ENCODE measurements around the gene VSIR. TPM values are rescaled to one million over a fixed set of nuclear protein-coding genes. Genes with fewer than 3 reads are reported as not detected.

The VSIR gene
- polyA plus RNA-seq, 1 of the 3 experiments (the other 2 are of a cell fraction) = 11.3 TPM

- 97% methylated on average over 3 of the region's 9 CpGs for WGBS (ENCODE audit: low lambda C conversion rate)
- H3K79me2 ChIP-seq (ENCODE audit: insufficient read depth) = no peaks in the 10 kb centered on the region
- peaks cover 49 to 98% of the 10 kb centered on the region in 2 experiments for H3K36me3 ChIP-seq (replicated peaks in 1 of 2; ENCODE audit: control insufficient read depth in 1 of 2, insufficient read depth in 2 of 2, low read length in 1 of 2)
- no peak overlapping the region for H2AFZ ChIP-seq (ENCODE audit: low read depth)
- CTCF ChIA-PET = interaction anchor here (0.8 to 1.4 kb wide), 3 partner anchors 73 to 134 kb away, joined by 3 to 6 read pairs (median 3); no protein-coding TSS in a partner anchor
- H3K9me2 ChIP-seq = no peaks in the 10 kb centered on the region
- no peak for DNase-seq
- peaks cover 2% of the 10 kb centered on the region; the same call in 1 of the 2 replicates for H4K20me1 ChIP-seq (ENCODE audit: insufficient read depth)
- no peaks in the 10 kb centered on the region for H3K9me3 ChIP-seq
- no peak overlapping the region for H3K4me2 ChIP-seq
- H3K27ac ChIP-seq (ENCODE audit: low read depth in 2 of 2, low read length in 1 of 2) = no peak overlapping the region
- H3K4me3 ChIP-seq (ENCODE audit: low read depth in 2 of 2, low read length in 1 of 2) = no peak overlapping the region
- no peaks in the 10 kb centered on the region; a peak in 1 of 4 replicates for H3K4me1 ChIP-seq (ENCODE audit: control insufficient read depth in 1 of 2, insufficient read depth in 2 of 2, low read depth in 1 of 2, low read length in 1 of 2)
- no peak overlapping the region for H3K9ac ChIP-seq
- no peak for TF ChIP-seq RCOR1 (IDR thresholded peaks at IDR 0.05; ENCODE audit: low read length)
- TF ChIP-seq FOSL2 (IDR thresholded peaks at IDR 0.05; ENCODE audit: borderline replicate concordance, low read depth) = no peak
- no peak for TF ChIP-seq FOXM1 (IDR thresholded peaks at IDR 0.05; ENCODE audit: low read depth)
- no peak for TF ChIP-seq CTCF (IDR thresholded peaks at IDR 0.05)
- H3F3A ChIP-seq (replicated peaks; ENCODE audit: insufficient read depth) = no peaks in the 10 kb centered on the region
- POLR2A ChIA-PET = no interaction called here
- H3K27me3 ChIP-seq (ENCODE audit: insufficient read depth) = no peaks in the 10 kb centered on the region
These were observed 48.8 kb upstream of the VSIR start for GRCh38 chr10:71821909-71822763.

GRCh38 chr10:71820966-71821365, 47.6 kb upstream of the VSIR start:
- H3K9me3 ChIP-seq = no peaks in the 10 kb centered on the region
- H3K79me2 ChIP-seq (ENCODE audit: insufficient read depth) = no peaks in the 10 kb centered on the region
- no peaks in the 10 kb centered on the region for H3K27me3 ChIP-seq (ENCODE audit: insufficient read depth)
- H3F3A ChIP-seq (replicated peaks; ENCODE audit: insufficient read depth) = no peaks in the 10 kb centered on the region
- H3K4me2 ChIP-seq = no peak overlapping the region
- ChIA-PET CTCF (interaction anchor here (5.7 kb wide), 1 partner anchor 76 kb away, joined by 40 read pairs; no protein-coding TSS in a partner anchor), POLR2A (interaction anchor here (0.6 kb wide), 1 partner anchor 14 kb away, joined by 6 read pairs; no protein-coding TSS in a partner anchor)
- no peaks in the 10 kb centered on the region; a peak in 1 of 4 replicates for H3K4me1 ChIP-seq (ENCODE audit: control insufficient read depth in 1 of 2, insufficient read depth in 2 of 2, low read depth in 1 of 2, low read length in 1 of 2)
- H2AFZ ChIP-seq (ENCODE audit: low read depth) = no peak overlapping the region
- H3K4me3 ChIP-seq (ENCODE audit: low read depth in 2 of 2, low read length in 1 of 2) = no peak overlapping the region
- 96% methylated on average over 8 of the region's 8 CpGs for WGBS (ENCODE audit: low lambda C conversion rate)
- H3K9ac ChIP-seq = no peak overlapping the region
- no peak for DNase-seq
- peaks cover 38 to 99% of the 10 kb centered on the region in 2 experiments for H3K36me3 ChIP-seq (replicated peaks in 1 of 2; ENCODE audit: control insufficient read depth in 1 of 2, insufficient read depth in 2 of 2, low read length in 1 of 2)
- TF ChIP-seq RAD21 (IDR thresholded peaks at IDR 0.05; ENCODE audit: low read length) = no peak
- no peak for TF ChIP-seq ZBTB33 (IDR thresholded peaks at IDR 0.05; ENCODE audit: borderline replicate concordance, low read depth)
- TF ChIP-seq REST (IDR thresholded peaks at IDR 0.05; ENCODE audit: low read depth, low read length) = no peak
- no peak for TF ChIP-seq NRF1 (IDR thresholded peaks at IDR 0.05; ENCODE audit: low read depth, low read length)
- no peaks in the 10 kb centered on the region for H3K9me2 ChIP-seq
- no peak overlapping the region for H3K27ac ChIP-seq (ENCODE audit: low read depth in 2 of 2, low read length in 1 of 2)
- peaks cover 6% of the 10 kb centered on the region; the same call in 1 of the 2 replicates for H4K20me1 ChIP-seq (ENCODE audit: insufficient read depth)
